ENCODE results near the gene CFAP74. TPM values are rescaled to one million over a fixed set of nuclear protein-coding genes. Genes with fewer than 3 reads are reported as not detected.
A peak's percentile ranks its signal among the peaks of the same experiment; 100 is the strongest.

CFAP74 gene
- total and polyA plus RNA-seq, 2 of the 13 experiments (the other 11 are each of a cell fraction or from before 2014, with no cell fraction given) = 0.27 to 0.62 TPM

DNA sequence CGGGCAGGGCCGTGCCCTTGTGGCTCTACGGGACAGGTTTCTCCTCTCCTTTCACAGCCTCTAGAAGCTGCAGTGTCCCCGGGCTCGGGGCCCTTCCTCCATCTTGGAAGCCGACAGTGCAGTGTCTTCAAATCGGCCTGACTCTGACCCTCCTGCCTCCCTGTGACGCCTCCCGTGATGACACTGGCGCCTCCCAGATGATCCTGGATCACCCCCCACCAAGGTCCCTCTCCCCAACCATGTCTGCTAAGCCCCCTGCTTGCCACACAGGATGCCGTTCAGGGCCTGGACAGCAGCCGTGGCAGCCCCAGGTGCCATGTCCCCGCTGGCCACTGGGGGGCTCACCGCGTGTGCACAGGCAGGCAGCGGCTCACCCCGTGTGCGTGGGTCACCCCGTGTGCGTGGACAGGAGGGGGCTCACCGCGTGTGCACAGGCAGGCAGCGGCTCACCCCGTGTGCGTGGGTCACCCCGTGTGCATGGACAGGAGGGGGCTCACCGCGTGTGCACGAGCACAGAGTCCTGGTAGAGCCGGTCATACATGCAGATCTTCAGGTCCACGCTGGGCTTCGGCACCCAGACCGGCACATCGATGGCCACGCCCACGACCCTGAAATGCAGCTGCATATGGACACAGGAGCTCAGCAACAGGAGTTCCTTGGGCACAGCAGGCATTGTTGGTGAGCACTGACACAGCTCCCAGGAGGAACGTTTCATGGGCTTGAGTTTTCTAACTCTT, 59.6 kb downstream of the CFAP74 start (continued):
- TF ChIP-seq BRF2 (CRISPR knock-in tag; IDR thresholded peaks at IDR 0.05) (no peak), EHMT2 (IDR thresholded peaks at IDR 0.05; ENCODE audit: borderline replicate concordance, low read depth, low read length) (no peak), ZSCAN22 (CRISPR knock-in tag; IDR thresholded peaks at IDR 0.05) (no peak), ZNF431 (CRISPR knock-in tag; IDR thresholded peaks at IDR 0.05; ENCODE audit: borderline replicate concordance, low read depth) (0 out of 2 replicates have a peak, but pooled peaks have one; percentile 4), ZFP62 (CRISPR knock-in tag; IDR thresholded peaks at IDR 0.05) (no peak), ISX (CRISPR knock-in tag; conservative IDR thresholded peaks at IDR 0.05) (no peak), ATF7 (IDR thresholded peaks at IDR 0.05) (no peak), ATF7 (CRISPR knock-in tag; IDR thresholded peaks at IDR 0.05) (0 out of 2 replicates have a peak, but pooled peaks have one; percentile 9), RBM22 (optimal IDR thresholded peaks at IDR 0.05; ENCODE audit: low read length) (no peak), ZNF530 (CRISPR knock-in tag; IDR thresholded peaks at IDR 0.05; ENCODE audit: low read depth) (no peak), ZFAT (CRISPR knock-in tag; conservative IDR thresholded peaks at IDR 0.05) (no peak), RFXAP (CRISPR knock-in tag; IDR thresholded peaks at IDR 0.05; ENCODE audit: borderline replicate concordance) (no peak; the same call in 1 of the 2 replicates), ATAD3A (CRISPR knock-in tag; IDR thresholded peaks at IDR 0.05) (no peak), PAWR (CRISPR knock-in tag; IDR thresholded peaks at IDR 0.05; ENCODE audit: borderline replicate concordance) (no peak), FOXP4 (CRISPR knock-in tag; IDR thresholded peaks at IDR 0.05) (0 out of 2 replicates have a peak, but pooled peaks have one; percentile 5), ZNF609 (CRISPR knock-in tag; IDR thresholded peaks at IDR 0.05; ENCODE audit: borderline replicate concordance) (peak; percentile 63; the same call in 1 of the 2 replicates), BRD4 (CRISPR knock-in tag; IDR thresholded peaks at IDR 0.05) (no peak; the same call in none of the 2 replicates), SIX1 (CRISPR knock-in tag; IDR thresholded peaks at IDR 0.05; ENCODE audit: borderline replicate concordance) (no peak), ZBTB3 (CRISPR knock-in tag; IDR thresholded peaks at IDR 0.05; ENCODE audit: borderline replicate concordance, low read depth) (no peak), KDM3A (CRISPR knock-in tag; IDR thresholded peaks at IDR 0.05; ENCODE audit: low read depth) (peak; percentile 88)
- TF ChIP-seq, protein P1, sequence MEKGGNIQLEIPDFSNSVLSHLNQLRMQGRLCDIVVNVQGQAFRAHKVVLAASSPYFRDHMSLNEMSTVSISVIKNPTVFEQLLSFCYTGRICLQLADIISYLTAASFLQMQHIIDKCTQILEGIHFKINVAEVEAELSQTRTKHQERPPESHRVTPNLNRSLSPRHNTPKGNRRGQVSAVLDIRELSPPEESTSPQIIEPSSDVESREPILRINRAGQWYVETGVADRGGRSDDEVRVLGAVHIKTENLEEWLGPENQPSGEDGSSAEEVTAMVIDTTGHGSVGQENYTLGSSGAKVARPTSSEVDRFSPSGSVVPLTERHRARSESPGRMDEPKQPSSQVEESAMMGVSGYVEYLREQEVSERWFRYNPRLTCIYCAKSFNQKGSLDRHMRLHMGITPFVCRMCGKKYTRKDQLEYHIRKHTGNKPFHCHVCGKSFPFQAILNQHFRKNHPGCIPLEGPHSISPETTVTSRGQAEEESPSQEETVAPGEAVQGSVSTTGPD (CRISPR knock-in tag; IDR thresholded peaks at IDR 0.05) = no peak

All from HepG2 (cell line).